NCI-H524 treated with DMSO at 0.1 percent for 48 hours (cell line): ENCODE measurements around the gene INTS14.
"Not testable (repeated sequence)": the region's sequence is repeated elsewhere in the genome, so short reads cannot be mapped to it uniquely, and the experiment has no call there.

Experiments
- DNase-seq: peaks from one replicate; lab custom pipeline; 2025; lab: John Stamatoyannopoulos, UW

INTS14 gene

DNA sequence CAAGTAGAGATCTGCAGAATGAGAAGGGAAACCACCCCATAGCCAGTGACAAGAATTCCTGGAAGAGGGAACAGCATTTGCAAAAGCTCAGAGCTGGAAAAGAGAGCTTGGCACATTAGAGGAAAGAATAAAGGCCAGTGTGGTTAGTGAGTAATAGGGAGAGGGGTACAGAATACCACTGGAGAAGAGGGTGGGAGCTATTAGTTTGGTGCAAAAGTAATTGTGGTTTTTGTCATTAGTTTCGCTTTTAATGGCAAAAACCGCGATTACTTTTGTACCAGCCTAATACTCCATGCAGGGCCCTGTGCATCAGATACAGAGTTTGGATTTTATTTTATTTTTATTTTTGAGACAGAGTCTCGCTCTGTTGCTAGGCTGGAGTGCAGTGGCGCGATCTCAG is 20.6 kb upstream of the INTS14 start:
- DNase-seq, result no peak

DNA sequence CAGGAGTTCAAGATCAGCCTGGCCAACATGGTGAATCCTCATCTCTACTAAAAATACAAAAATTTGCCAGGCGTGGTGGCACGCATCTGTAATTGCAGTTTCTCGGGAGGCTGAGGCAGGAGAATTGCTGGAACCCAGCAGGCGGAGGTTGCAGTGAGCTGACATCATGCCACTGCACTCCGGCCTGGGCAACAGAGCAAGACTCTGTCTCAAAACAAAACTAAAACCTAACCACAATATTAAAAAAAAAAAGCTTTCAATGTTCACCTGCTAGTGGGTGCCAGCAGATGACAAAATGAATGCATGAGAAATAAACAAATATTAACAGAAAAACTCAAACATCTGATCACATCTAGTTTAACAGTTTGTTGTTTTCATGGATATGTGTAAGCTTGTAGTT is 19.8 kb upstream of the INTS14 start:
- no peak for DNase-seq

GRCh38 chr15:65629548-65629947 is 18.6 kb upstream of the INTS14 start:
- DNase-seq, result no peak

GRCh38 chr15:65626856-65627255 is 15.9 kb upstream of the INTS14 start:
- no peak for DNase-seq

DNA sequence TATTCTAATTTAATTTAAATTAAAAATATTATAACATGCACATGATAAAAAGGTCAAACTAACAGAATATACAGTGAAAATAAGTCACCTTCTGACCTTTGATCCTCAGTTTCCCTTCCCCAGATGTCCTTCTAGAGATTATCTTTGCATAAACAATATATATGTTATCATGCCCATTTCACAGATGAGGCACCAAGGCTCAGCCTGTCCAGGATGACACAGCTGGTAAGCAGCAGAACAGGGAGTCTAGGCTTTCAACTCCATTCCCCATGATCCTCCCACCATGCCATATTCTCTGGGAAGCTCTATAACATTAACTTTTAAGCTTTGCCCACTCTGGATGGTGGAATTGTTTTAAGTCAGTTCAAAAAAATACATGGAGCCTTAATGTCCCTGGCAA is 12.2 kb upstream of the INTS14 start:
- no peak for DNase-seq

DNA sequence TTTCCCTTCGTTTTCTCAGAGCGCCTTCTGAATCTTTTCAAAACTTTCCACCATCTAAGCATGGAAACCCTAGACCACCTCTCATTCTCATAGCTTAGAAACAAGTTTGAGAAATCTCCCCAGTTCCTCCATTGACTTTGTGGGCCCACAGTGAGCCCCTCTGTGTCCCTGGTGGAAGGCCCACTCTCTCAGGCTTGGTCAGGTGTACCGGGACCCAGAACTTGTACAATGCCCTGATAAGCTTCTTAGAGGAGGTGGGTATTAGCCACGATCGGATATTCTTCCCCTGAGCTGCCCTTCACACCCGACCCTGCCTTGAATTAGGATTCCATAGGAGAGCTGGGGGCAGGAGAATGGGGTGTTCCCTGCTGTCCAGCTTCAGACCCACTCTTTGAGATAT is 10.7 kb upstream of the INTS14 start, which contains the start of gene SLC24A1:
Gene SLC24A1 (plus strand): TSS at position 301 of the 400 bp plus-strand sequence. CDS start 2,143 bp downstream, outside the sequence.
- DNase-seq, result no peak

- no peak for DNase-seq
Observed at GRCh38 chr15:65620833-65621232, 9.9 kb upstream of the INTS14 start.

- no peak for DNase-seq
Observed at GRCh38 chr15:65619626-65620290, 8.8 kb upstream of the INTS14 start.

DNA sequence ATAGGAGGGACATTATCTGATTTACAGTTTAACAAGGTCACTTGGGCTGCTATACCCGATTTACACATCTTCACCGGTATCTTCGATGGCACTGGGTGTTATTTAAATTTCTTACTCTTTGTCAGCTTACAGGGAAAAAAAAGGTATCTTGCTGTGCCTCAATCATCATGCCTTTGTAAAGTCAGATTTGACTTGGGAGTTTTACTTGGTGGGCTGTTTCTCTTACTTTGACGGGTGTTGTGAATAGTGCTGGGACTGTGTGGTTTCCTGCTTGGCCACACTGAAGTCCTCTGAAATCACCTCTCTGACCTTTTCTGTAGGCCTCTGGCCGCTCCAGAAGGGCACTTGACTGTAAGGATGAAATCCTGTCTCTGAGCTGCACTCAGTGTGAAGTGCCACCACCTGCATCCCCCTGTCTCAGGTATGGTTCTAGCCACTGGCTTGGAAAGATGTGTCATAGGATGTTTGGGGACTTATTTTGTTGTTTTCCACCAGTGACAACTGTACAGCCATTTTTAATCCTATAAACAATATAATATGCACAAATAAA is 7.7 kb upstream of the INTS14 start:
- DNase-seq, result no peak

- DNase-seq, result not testable (repeated sequence)
Observed at GRCh38 chr15:65615887-65616286, 5.0 kb upstream of the INTS14 start.

GRCh38 chr15:65612949-65613744 is 2.2 kb upstream of the INTS14 start:
- no peak for DNase-seq

DNA sequence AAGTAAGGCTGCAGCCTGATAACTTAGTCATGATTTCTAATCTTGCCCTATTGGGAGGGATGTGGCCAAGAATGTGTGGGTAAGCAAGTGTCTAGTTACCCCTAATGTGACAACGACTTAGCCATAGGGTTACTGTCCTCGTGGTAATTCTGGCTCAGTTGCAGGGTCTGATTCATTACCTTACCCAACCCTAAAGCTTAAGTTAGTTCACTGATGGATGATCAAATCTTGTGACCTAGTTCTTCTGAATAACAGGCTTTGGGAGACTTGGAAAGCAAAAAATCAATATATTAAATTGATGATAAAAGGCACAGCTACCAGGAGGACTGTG is 1.6 kb upstream of the INTS14 start:
- DNase-seq, result no peak

DNA sequence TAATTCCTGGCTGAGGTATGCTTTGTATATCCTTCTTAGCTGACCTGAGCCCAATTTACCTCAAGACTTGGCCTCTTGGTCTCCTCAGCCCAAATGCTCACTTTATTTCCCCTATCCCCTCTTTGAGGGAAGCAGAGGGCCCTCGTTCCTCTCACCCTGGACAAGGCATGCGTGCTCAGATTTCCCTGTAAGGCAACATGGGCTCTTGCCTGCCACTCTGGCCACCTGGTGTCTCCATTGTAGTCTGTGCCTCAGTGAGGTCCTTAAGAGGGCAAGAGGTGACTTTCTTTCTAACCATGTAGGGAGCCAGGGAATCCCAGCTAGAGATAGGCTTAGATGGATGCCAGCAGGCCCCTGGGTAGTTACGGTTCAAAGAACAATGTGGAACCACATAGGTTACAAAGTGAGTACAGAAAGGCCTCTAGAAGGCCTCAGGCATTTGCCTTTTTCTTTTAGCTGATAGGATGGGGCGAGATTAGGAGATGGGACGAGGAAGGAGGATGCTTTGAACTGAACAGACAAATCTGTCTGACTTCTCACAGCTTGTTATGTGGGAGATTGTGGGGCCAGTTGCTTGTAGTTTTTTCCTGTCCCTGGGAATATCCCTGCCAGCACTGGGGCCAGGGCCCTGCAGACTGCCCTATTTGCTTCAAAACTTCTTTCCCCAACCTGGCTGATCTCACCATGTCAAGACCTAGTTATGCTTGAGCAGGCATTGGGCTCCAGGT is 1.1 kb upstream of the INTS14 start:
- DNase-seq, result no peak

GRCh38 chr15:65603559-65603958 is 7.4 kb downstream of the INTS14 start:
- no peak for DNase-seq

- no peak for DNase-seq
Observed at GRCh38 chr15:65603134-65603533, 7.8 kb downstream of the INTS14 start.

DNA sequence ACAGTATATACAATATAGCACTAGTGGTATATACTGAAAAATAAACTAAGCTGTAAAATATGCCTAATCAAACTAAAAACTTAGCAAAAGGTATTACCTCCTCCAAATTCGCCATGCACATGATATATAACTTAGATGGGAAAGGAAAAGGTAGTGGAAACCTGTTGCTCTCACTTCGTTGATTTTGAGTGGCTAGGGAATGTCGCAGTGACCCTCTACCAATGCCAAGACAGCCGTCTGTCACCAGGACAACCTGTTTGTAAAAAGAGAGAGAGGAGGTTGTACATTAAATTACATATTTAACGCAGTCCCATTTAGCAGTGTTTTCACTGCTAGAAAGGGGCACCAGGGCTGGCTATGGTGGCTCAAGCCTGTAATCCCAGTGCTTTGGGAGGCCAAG is 11.3 kb downstream of the INTS14 start:
- no peak for DNase-seq

- no peak for DNase-seq
Observed at GRCh38 chr15:65598468-65598867, 12.5 kb downstream of the INTS14 start.

GRCh38 chr15:65595960-65596359 is 15.0 kb downstream of the INTS14 start:
- DNase-seq, result no peak

- no peak for DNase-seq
Observed at GRCh38 chr15:65587094-65587493, 23.8 kb downstream of the INTS14 start.

DNA sequence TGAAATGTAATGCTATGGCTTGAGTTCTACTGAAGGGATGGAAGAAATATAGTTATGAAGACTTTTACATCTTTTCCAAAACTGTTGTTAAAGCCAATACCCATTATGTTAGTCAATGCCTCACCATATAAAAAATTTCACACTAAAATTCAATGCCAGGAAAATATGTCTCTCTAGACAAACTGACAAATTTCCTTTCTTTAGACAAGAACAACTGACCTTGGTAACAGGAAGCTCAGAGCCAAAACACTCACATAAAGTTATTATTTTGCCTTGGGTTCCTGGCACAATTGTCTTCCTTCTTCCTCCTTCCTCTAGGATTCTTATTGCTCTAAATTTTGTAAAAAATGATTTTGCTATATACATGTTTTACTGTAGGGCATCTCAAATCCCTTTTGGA is 26.7 kb downstream of the INTS14 start:
- DNase-seq, result no peak

GRCh38 chr15:65583701-65584100 is 27.2 kb downstream of the INTS14 start:
- no peak for DNase-seq

DNA sequence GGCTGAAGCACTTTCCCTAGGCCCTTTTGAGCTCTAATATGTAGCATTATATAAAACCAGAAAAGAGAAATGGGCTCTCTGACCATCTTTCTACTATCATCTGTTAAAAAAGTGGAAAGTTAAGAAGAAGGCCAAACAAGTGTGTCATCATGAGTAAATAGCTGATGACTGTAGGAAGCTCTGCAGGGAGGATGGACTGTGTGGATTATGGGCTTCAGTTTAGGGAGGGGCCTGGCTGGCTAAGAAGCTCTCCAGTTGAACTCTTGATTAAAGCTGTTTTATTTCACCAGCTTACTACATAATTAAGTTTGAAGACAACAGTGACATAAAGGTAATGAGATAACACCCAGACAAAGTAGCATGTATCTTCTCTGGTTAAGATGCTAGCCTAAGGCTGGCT is 30.6 kb downstream of the INTS14 start:
- no peak for DNase-seq

DNA sequence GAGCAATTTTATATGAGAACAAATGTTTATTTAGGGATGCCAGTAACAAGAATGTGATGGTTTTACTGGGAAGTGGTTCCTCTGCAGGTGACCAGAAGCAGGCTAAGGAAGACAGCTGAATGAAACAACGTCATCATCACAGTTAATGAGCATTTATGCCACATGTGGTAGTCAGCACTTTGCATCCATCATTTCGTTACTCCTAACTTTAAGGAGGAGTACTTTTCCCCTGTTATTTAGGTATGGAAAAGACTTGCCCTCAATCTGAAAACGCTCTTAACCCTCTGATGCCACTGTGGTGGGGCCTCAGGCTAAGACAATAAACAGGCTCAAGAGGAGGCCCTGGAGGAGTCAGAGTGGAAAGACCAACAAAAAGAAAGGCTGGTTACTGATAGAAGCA is 31.2 kb downstream of the INTS14 start:
- DNase-seq, result no peak
